ENCODE measurements around the gene SLC17A7.
"Not testable (repeated sequence)": the region's sequence is repeated elsewhere in the genome, so short reads cannot be mapped to it uniquely, and the experiment has no call there.

SLC17A7 gene

GRCh38 chr19:49469828-49470614 is 28.7 kb upstream of the SLC17A7 start:
- DNase-seq = no peak

GRCh38 chr19:49468746-49469447 is 27.6 kb upstream of the SLC17A7 start:
- DNase-seq = no peak

- no peak for DNase-seq
Observed at GRCh38 chr19:49468199-49468598, 26.9 kb upstream of the SLC17A7 start.

- DNase-seq = no peak
Observed at GRCh38 chr19:49465371-49465770, 24.0 kb upstream of the SLC17A7 start.

GRCh38 chr19:49463960-49464740 is 22.8 kb upstream of the SLC17A7 start:
- DNase-seq = no peak

- DNase-seq = no peak
Observed at GRCh38 chr19:49462492-49462891, 21.2 kb upstream of the SLC17A7 start.

GRCh38 chr19:49461656-49462055 is 20.3 kb upstream of the SLC17A7 start:
- no peak for DNase-seq

GRCh38 chr19:49461130-49461529 is 19.8 kb upstream of the SLC17A7 start:
- not testable (repeated sequence) for DNase-seq

GRCh38 chr19:49459388-49459787 is 18.1 kb upstream of the SLC17A7 start:
- no peak for DNase-seq

GRCh38 chr19:49458567-49458903 is 17.2 kb upstream of the SLC17A7 start:
- DNase-seq = no peak

GRCh38 chr19:49456326-49456725 is 15.0 kb upstream of the SLC17A7 start:
- DNase-seq = no peak

- DNase-seq = no peak
Observed at GRCh38 chr19:49455773-49456172, 14.4 kb upstream of the SLC17A7 start.

- no peak for DNase-seq
Observed at GRCh38 chr19:49453757-49454240, 12.5 kb upstream of the SLC17A7 start.

- DNase-seq = peak; percentile 97
Observed at GRCh38 chr19:49453013-49453756, 11.9 kb upstream of the SLC17A7 start, which contains the start of gene ALDH16A1. Gene ALDH16A1, plus strand, starts transcription at chr19:49453225. Its CDS starts 107 bp downstream, at chr19:49453332.

- DNase-seq = peak; percentile 98
Observed at GRCh38 chr19:49451430-49452181, 10.3 kb upstream of the SLC17A7 start, which contains the start of gene PIH1D1. Gene PIH1D1, minus strand, starts transcription at chr19:49451814. Its CDS starts 240 bp downstream, at chr19:49451574.

- no peak for DNase-seq
Observed at GRCh38 chr19:49450405-49450804, 9.1 kb upstream of the SLC17A7 start.

GRCh38 chr19:49448432-49448786 is 7.1 kb upstream of the SLC17A7 start:
- no peak for DNase-seq

- no peak for DNase-seq
Observed at GRCh38 chr19:49447485-49448431, 6.4 kb upstream of the SLC17A7 start.

GRCh38 chr19:49445997-49446396 is 4.7 kb upstream of the SLC17A7 start:
- DNase-seq = no peak

GRCh38 chr19:49444100-49444700 is 2.9 kb upstream of the SLC17A7 start:
- DNase-seq = not testable (repeated sequence)
